ENCODE results near the gene CEP89. TPM values are rescaled to one million over a fixed set of nuclear protein-coding genes. Genes with fewer than 3 reads are reported as not detected.
"Not testable (repeated sequence)": the region's sequence is repeated elsewhere in the genome, so short reads cannot be mapped to it uniquely, and the experiment has no call there.

Gene CEP89
- total RNA-seq, 4 donors from 2014 or later: 12.6 to 28.5 (median 13.2) TPM

- DNase-seq (ENCODE audit: low spot score in 2 of 2): no peak
- TF ChIP-seq EP300 (IDR thresholded peaks at IDR 0.05) (no peak), CTCF (IDR thresholded peaks at IDR 0.05) (no peak), POLR2A (IDR thresholded peaks at IDR 0.05) (no peak)
- 95 to 97% methylated on average over 4 of the region's 4 CpGs for WGBS, 2 donors
- no peak overlapping the region for H3K4me3 ChIP-seq
- no peaks in the 10 kb centered on the region for H3K27me3 ChIP-seq
- H3K36me3 ChIP-seq: peaks cover 0 to 7% (median 0%) of the 10 kb centered on the region in 3 donors
- H3K27ac ChIP-seq: no peak overlapping the region
- no peaks in the 10 kb centered on the region for H3K4me1 ChIP-seq
- H3K9me3 ChIP-seq: no peaks in the 10 kb centered on the region
Measured at GRCh38 chr19:33000910-33001309, 29.2 kb upstream of the CEP89 start.

- Histone ChIP-seq H3K4me3 (no peak overlapping the region), H3K4me1 (no peaks in the 10 kb centered on the region), H3K27me3 (no peaks in the 10 kb centered on the region), H3K9me3 (no peaks in the 10 kb centered on the region), H3K27ac (no peak overlapping the region), H3K36me3 (peaks cover 0 to 7% (median 0%) of the 10 kb centered on the region in 3 donors)
- TF ChIP-seq EP300 (IDR thresholded peaks at IDR 0.05) (no peak), CTCF (IDR thresholded peaks at IDR 0.05) (no peak), POLR2A (IDR thresholded peaks at IDR 0.05) (no peak)
- no peak for DNase-seq (ENCODE audit: low spot score in 2 of 2)
- WGBS, 2 donors: 89 to 92% methylated on average over 8 of the region's 8 CpGs
Measured at GRCh38 chr19:33000510-33000909, 28.8 kb upstream of the CEP89 start.

- Histone ChIP-seq H3K4me3 (no peak overlapping the region), H3K9me3 (no peaks in the 10 kb centered on the region), H3K27me3 (no peaks in the 10 kb centered on the region), H3K27ac (no peak overlapping the region), H3K4me1 (no peaks in the 10 kb centered on the region), H3K36me3 (peaks cover 0 to 14% (median 0%) of the 10 kb centered on the region in 3 donors)
- no peak for TF ChIP-seq CTCF (IDR thresholded peaks at IDR 0.05)
- TF ChIP-seq POLR2A (IDR thresholded peaks at IDR 0.05): no peak
- no peak for TF ChIP-seq EP300 (IDR thresholded peaks at IDR 0.05)
- no peak for DNase-seq (ENCODE audit: low spot score in 2 of 2)
- WGBS, 2 donors: 78% methylated on average over 3 of the region's 3 CpGs
Measured at GRCh38 chr19:32998722-32999121, 27.0 kb upstream of the CEP89 start.

- H3K27ac ChIP-seq: no peak overlapping the region
- TF ChIP-seq CTCF (IDR thresholded peaks at IDR 0.05) (no peak), POLR2A (IDR thresholded peaks at IDR 0.05) (no peak), EP300 (IDR thresholded peaks at IDR 0.05) (no peak)
- peaks cover 0 to 16% (median 0%) of the 10 kb centered on the region in 3 donors for H3K36me3 ChIP-seq
- 91 to 96% methylated on average over 14 of the region's 14 CpGs for WGBS, 2 donors
- no peaks in the 10 kb centered on the region for H3K4me1 ChIP-seq
- H3K27me3 ChIP-seq: no peaks in the 10 kb centered on the region
- no peaks in the 10 kb centered on the region for H3K9me3 ChIP-seq
- no peak for DNase-seq (ENCODE audit: low spot score in 2 of 2)
- no peak overlapping the region for H3K4me3 ChIP-seq
Measured at GRCh38 chr19:32997716-32998355, 26.1 kb upstream of the CEP89 start.

- not testable (repeated sequence) for H3K4me1 ChIP-seq; H3K27me3 ChIP-seq; H3K27ac ChIP-seq; H3K4me3 ChIP-seq; DNase-seq (ENCODE audit: low spot score in 2 of 2); H3K9me3 ChIP-seq
- peaks cover 0 to 16% (median 0%) of the 10 kb centered on the region in 3 donors for H3K36me3 ChIP-seq
- WGBS, 2 donors: 77 to 86% methylated on average over 7 of the region's 7 CpGs
Measured at GRCh38 chr19:32997061-32997464, 25.3 kb upstream of the CEP89 start.

- peaks cover 0 to 16% (median 0%) of the 10 kb centered on the region in 3 donors for H3K36me3 ChIP-seq
Measured at GRCh38 chr19:32995966-32996365, 24.2 kb upstream of the CEP89 start.

More at GRCh38 chr19:32995966-32996365, 24.2 kb upstream of the CEP89 start:
- H3K4me1 ChIP-seq; H3K4me3 ChIP-seq; H3K27me3 ChIP-seq; DNase-seq (ENCODE audit: low spot score in 2 of 2); H3K9me3 ChIP-seq; H3K27ac ChIP-seq: not testable (repeated sequence)
- WGBS, 2 donors: 92% methylated on average over 16 of the region's 17 CpGs; no CpG with 5 or more reads in 1 of the 2 donors
